DOHH2 (cell line): ENCODE results near the gene IL10RB.

Source experiments
- H3F3A ChIP-seq: fragments of 200-600 bp; sonication (generic), shearing (Covaris generic); 2 replicates; pipeline ENCODE4 v1.6.0; 2016; ENCODE audit warnings: antibody characterized with exemption, mild to moderate bottlenecking; ENCODE audit not compliant: control insufficient read depth, insufficient read depth
- H3K27ac ChIP-seq: fragments of 200-600 bp; sonication (generic); 2 replicates; pipeline ENCODE4 v1.5.1; 2014; ENCODE audit warnings: low read depth, mild to moderate bottlenecking, low read length, moderate library complexity
- H3K27me3 ChIP-seq: fragments of 200-600 bp; sonication (generic); 2 replicates; pipeline ENCODE4 v1.6.1; 2014; ENCODE audit warnings: mild to moderate bottlenecking, low read length, mixed read lengths; ENCODE audit not compliant: control insufficient read depth
- H3K36me3 ChIP-seq: fragments of 200-600 bp; sonication (generic); 2 replicates; pipeline ENCODE4 v1.6.1; 2014; ENCODE audit warnings: mild to moderate bottlenecking, low read length, moderate library complexity, mixed read lengths; ENCODE audit not compliant: control insufficient read depth
- H3K4me1 ChIP-seq: fragments of 200-600 bp; sonication (generic); 2 replicates; pipeline ENCODE4 v1.6.1; 2014; ENCODE audit warnings: mild to moderate bottlenecking, low read length, mixed read lengths; ENCODE audit not compliant: control insufficient read depth
- H3K4me2 ChIP-seq: fragments of 200-600 bp; sonication (generic); 2 replicates; pipeline ENCODE4 v1.6.0; 2014; ENCODE audit warnings: mild to moderate bottlenecking, low read length, moderate library complexity
- H3K4me3 ChIP-seq: fragments of 200-600 bp; sonication (generic); 2 replicates; pipeline ENCODE4 v1.5.1; 2014; ENCODE audit warnings: mild to moderate bottlenecking, low read length, mixed read lengths
- H3K79me2 ChIP-seq: fragments of 200-600 bp; sonication (generic); 2 replicates; pipeline ENCODE4 v1.6.1; 2014; ENCODE audit warnings: mild to moderate bottlenecking, low read length, mixed read lengths; ENCODE audit not compliant: control insufficient read depth
- H3K9me2 ChIP-seq: fragments of 200-600 bp; sonication (generic); replicated peaks from 2 replicates; pipeline ENCODE4 v1.6.1; 2014; ENCODE audit warnings: mild to moderate bottlenecking, low read length, mixed read lengths; ENCODE audit not compliant: control insufficient read depth
- H3K9me3 ChIP-seq: fragments of 200-600 bp; sonication (generic); 2 replicates; pipeline ENCODE4 v1.6.1; 2014; ENCODE audit warnings: antibody characterized with exemption, low read length, mixed read lengths; ENCODE audit not compliant: control insufficient read depth, insufficient read depth
- H4K20me1 ChIP-seq: fragments of 200-600 bp; sonication (generic); 2 replicates; pipeline ENCODE4 v1.6.0; 2014; ENCODE audit warnings: low read depth, mild to moderate bottlenecking, antibody characterized with exemption, low read length, moderate library complexity; ENCODE audit not compliant: control insufficient read depth, insufficient read depth
- CTCF ChIP-seq: fragments of 200-600 bp; sonication (generic); IDR thresholded peaks from one replicate; pipeline ENCODE4 v1.5.1; 2014; ENCODE audit warnings: antibody characterized with exemption, mild to moderate bottlenecking, low read depth, low read length; ENCODE audit not compliant: poor library complexity, severe bottlenecking
- EZH2phosphoT487 ChIP-seq: fragments of 200-600 bp; sonication (generic); IDR thresholded peaks from 2 replicates; pipeline ENCODE4 v1.6.1; 2017; ENCODE audit warnings: borderline replicate concordance, mild to moderate bottlenecking, antibody characterized with exemption, low read length, moderate library complexity, mixed read lengths

The IL10RB gene

GRCh38 chr21:33246506-33246905, 19.7 kb upstream of the IL10RB start:
- Histone ChIP-seq H3K4me2 (no peak overlapping the region), H3K36me3 (peaks cover 96% of the 10 kb centered on the region), H3K9me3 (no peaks in the 10 kb centered on the region), H3K9me2 (no peaks in the 10 kb centered on the region), H3K79me2 (peaks cover 29% of the 10 kb centered on the region), H3K27me3 (no peaks in the 10 kb centered on the region), H3K27ac (no peak overlapping the region), H4K20me1 (no peaks in the 10 kb centered on the region), H3F3A (no peaks in the 10 kb centered on the region), H3K4me1 (peaks cover 1% of the 10 kb centered on the region; the same call in 1 of the 2 replicates), H3K4me3 (no peak overlapping the region)
- TF ChIP-seq CTCF (no peak), EZH2phosphoT487 (no peak)

GRCh38 chr21:33246963-33247362, 19.2 kb upstream of the IL10RB start:
- Histone ChIP-seq H3K9me2 (no peaks in the 10 kb centered on the region), H3K79me2 (peaks cover 24% of the 10 kb centered on the region), H3K9me3 (no peaks in the 10 kb centered on the region), H4K20me1 (no peaks in the 10 kb centered on the region), H3K4me1 (no peaks in the 10 kb centered on the region), H3K27me3 (no peaks in the 10 kb centered on the region), H3K4me2 (no peak overlapping the region), H3F3A (no peaks in the 10 kb centered on the region), H3K27ac (no peak overlapping the region), H3K36me3 (peaks cover 95% of the 10 kb centered on the region), H3K4me3 (no peak overlapping the region)
- no peak for TF ChIP-seq EZH2phosphoT487
- no peak for TF ChIP-seq CTCF

GRCh38 chr21:33247599-33247998, 18.6 kb upstream of the IL10RB start:
- H3F3A ChIP-seq = no peaks in the 10 kb centered on the region
- H3K9me3 ChIP-seq = no peaks in the 10 kb centered on the region
- peaks cover 97% of the 10 kb centered on the region for H3K36me3 ChIP-seq
- H3K27me3 ChIP-seq = no peaks in the 10 kb centered on the region
- H3K4me3 ChIP-seq = no peak overlapping the region
- no peak overlapping the region; the same call in 1 of the 2 replicates for H3K27ac ChIP-seq
- no peaks in the 10 kb centered on the region for H3K4me1 ChIP-seq
- no peaks in the 10 kb centered on the region for H4K20me1 ChIP-seq
- no peaks in the 10 kb centered on the region for H3K9me2 ChIP-seq
- H3K4me2 ChIP-seq = no peak overlapping the region
- TF ChIP-seq EZH2phosphoT487 (no peak), CTCF (no peak)
- H3K79me2 ChIP-seq = peaks cover 21% of the 10 kb centered on the region

- Histone ChIP-seq H3K9me2 (no peaks in the 10 kb centered on the region), H3F3A (no peaks in the 10 kb centered on the region), H3K27ac (no peak overlapping the region), H3K27me3 (no peaks in the 10 kb centered on the region), H3K4me3 (no peak overlapping the region), H3K36me3 (peaks cover 98% of the 10 kb centered on the region), H3K4me1 (no peaks in the 10 kb centered on the region), H4K20me1 (no peaks in the 10 kb centered on the region), H3K9me3 (no peaks in the 10 kb centered on the region), H3K4me2 (no peak overlapping the region), H3K79me2 (peaks cover 5% of the 10 kb centered on the region; the same call in 1 of the 2 replicates)
- TF ChIP-seq EZH2phosphoT487 (no peak), CTCF (no peak)
Measured at GRCh38 chr21:33249331-33250002, 16.7 kb upstream of the IL10RB start.
